Ureter (tissue), 1 donor: ENCODE data around the gene RUFY4. TPM values are rescaled to one million over a fixed set of nuclear protein-coding genes. Genes with fewer than 3 reads are reported as not detected.
"Not testable (repeated sequence)": the region's sequence is repeated elsewhere in the genome, so short reads cannot be mapped to it uniquely, and the experiment has no call there.

Experiments used
- DNase-seq: peaks from one replicate; pipeline ENCODE4 v3.0.0-alpha.2; 2020; ENCODE audit warnings: low spot score
- total RNA-seq: library from RNA; stranded (reverse); gene quantifications from one replicate; pipeline ENCODE4 v1.2.4, GENCODE V29; 2023
- donor health status: DM: yes; HTN: yes; CAD: no.

RUFY4 gene
- total RNA-seq, 1 donor from 2014 or later = 5.6 TPM

DNA sequence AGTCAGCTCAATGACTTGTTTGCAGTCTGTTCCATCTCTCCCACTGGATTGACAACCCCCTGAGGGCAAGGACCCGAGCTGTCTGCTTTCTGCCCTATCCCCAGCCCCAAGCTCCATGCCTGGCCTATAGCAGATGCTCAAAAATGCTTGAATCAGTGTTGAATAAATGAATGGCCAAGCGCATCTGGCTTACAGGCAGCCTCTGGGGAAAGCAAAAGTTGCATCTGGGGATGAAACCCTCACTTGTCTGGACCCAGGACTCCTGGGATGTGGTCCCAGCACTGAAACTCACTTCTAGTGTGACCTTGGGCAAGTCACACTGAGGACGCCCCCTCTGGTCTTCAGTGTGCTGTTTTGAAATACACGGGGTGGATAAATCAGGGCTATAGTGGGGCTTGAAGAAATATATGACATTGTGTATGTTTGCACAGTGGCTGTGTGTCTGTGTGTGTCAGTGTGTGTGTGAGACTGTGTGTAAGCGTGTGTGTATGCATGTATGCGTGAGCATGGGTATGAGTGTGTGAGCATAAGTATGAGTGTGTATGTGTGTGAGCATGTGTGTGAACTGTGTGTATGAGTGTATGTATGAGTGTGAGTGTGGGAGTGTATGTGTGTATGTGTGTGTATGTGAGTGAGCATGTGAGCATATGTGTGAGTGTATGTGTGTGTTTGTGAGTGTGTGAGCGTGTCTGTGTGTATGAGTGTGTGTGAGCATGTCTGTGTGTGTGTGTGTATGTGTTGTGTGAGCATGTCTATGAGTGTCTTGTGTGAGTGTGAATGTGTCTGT lies 38.5 kb upstream of the RUFY4 start:
- DNase-seq = peak; percentile 18

DNA sequence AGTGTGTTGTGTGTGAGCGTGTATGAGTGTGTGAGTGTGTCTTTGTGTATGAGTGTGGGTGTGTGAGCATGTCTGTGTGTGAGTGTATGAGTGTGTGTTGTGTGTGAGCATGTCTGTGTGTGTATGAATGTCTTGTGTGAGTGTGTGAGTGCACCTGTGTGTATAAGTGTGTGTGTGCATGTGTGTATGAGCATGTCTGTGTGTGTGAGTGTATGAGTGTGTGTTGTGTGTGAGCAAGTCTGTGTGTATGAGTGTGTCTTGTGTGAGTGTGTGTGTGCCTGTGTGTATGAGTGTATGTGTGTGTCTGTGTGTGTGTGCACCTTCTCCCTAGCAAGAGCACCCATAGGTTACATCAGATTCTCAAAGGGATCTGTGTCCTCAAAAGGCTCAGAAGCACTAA lies 37.8 kb upstream of the RUFY4 start:
- no peak for DNase-seq

GRCh38 chr2:218031771-218032257 lies 37.2 kb upstream of the RUFY4 start:
- DNase-seq = peak; percentile 42

GRCh38 chr2:218032336-218033171 lies 36.5 kb upstream of the RUFY4 start:
- DNase-seq = no peak

GRCh38 chr2:218033208-218033589 lies 35.9 kb upstream of the RUFY4 start:
- no peak for DNase-seq

- DNase-seq = no peak
These were observed 35.2 kb upstream of the RUFY4 start for GRCh38 chr2:218033590-218034496.

DNA sequence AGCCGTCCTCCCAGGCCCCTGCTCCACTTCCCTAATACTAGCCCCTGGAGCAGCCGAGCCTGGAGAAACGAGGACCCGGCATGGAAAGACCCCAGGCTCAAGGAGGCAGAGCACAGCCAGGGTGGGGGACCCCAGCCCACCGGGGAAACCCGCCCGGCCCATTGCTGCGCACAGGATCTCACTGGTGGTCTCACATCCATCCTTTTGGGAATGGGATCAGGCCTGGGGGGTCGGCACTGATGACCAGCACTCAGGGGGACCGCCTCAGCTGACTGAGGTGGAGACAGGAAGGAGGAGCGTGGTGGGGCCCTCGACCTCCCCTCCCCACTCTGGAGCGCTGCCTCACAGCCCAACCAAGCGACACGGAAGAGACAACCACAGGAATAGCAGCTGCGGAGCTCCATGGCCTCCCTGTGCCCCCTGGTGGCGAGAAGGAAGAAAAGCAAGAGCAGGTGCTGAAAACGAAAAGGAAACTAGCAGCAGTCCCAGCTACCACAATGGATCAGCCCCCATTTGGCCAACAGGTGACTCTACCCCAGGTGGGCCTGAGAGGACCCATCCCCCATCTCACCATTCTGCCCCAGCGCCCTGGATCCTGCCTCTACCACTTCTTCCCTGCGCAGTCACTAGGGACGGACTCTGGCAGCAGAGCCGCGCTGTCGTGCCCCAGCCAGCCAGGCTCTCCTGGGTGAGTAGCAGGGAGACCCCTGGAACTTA lies 34.4 kb upstream of the RUFY4 start:
- peak; percentile 75 for DNase-seq

- DNase-seq = no peak
These were observed 33.5 kb upstream of the RUFY4 start for GRCh38 chr2:218035463-218036100.

DNA sequence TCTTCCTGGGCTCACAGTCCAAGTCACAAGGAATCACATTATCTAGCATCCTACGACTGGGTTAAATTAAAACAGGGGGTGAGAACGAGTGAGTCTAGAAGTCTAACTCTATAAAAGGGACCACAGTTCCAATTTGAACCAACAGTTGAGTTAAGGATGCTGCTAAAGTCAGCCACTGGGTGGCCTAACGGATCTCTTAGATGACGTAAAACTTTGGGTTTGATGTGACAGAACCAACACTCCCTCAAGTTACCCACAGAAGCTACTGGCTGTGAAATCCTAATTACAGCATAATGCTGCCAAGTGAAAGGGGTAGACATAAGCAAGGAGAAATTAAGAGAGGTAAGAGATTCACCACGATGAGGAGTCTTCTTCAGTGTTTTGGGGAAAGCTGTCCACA lies 32.7 kb upstream of the RUFY4 start:
- no peak for DNase-seq

GRCh38 chr2:218039171-218039570 lies 29.9 kb upstream of the RUFY4 start:
- DNase-seq = no peak

GRCh38 chr2:218040883-218041282 lies 28.2 kb upstream of the RUFY4 start:
- no peak for DNase-seq

DNA sequence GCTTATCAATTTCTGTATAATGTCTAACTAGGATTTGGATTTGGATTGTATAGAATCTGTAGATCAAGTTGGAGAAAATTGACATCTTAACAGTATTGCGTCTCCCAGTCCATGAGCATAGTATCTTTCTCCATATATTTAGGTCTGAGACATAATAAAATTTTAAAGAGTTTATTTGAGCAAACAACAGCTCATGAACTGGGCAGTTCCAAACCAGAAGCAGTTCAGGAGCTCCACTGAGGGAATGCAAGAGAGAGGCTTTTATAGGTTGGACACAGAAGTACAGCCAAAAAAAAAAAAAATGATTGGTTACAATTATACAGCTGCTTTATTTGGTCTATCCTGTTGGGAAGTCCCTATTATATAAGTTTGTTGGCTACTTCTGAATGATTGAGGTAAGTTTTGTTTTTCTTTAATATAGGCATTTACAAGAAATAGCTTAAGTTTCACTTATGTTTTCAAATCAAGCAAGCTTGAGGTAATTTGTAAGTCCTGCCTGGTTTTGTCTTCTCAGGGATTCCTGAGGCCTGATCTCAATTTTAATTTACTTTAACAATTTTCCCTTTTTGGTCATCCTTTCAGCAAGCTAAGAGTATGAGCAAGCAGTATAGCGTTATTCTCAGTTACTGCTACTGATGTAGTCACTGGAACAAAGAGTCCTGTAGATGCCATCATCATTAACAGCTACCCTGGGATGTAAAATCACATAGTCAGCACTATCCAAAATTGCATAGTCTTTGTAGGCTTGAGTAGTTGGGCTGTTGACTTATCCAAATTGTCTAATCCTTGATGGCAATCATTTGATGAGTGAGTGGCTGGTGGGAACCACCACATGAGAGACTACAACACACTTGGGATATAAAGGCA lies 27.5 kb upstream of the RUFY4 start:
- DNase-seq = no peak

- no peak for DNase-seq
These were observed 26.0 kb upstream of the RUFY4 start for GRCh38 chr2:218043100-218043499.

GRCh38 chr2:218043701-218044109 lies 25.3 kb upstream of the RUFY4 start:
- DNase-seq = no peak

- DNase-seq = not testable (repeated sequence)
These were observed 24.5 kb upstream of the RUFY4 start for GRCh38 chr2:218044599-218044998.

DNA sequence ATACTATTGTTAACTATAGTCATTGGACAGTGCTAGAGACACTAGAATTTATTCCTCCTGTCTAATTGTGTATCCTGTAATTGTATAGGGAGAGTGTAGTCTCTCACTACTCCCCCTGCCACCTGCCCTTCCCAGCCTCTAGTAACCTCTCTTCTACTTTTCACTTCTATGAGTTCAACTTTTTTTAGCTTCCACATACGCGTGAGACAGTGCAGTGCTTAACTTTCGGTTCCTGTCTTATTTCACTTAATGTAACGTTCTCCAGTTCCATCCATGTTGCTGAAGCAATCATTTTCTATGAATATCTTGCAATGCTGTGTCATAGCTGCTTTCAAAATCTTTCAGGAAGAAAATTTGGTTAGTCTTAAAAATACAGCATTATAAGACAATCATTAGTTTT lies 22.8 kb upstream of the RUFY4 start:
- DNase-seq = no peak

- no peak for DNase-seq
These were observed 21.4 kb upstream of the RUFY4 start for GRCh38 chr2:218047536-218048225.

DNA sequence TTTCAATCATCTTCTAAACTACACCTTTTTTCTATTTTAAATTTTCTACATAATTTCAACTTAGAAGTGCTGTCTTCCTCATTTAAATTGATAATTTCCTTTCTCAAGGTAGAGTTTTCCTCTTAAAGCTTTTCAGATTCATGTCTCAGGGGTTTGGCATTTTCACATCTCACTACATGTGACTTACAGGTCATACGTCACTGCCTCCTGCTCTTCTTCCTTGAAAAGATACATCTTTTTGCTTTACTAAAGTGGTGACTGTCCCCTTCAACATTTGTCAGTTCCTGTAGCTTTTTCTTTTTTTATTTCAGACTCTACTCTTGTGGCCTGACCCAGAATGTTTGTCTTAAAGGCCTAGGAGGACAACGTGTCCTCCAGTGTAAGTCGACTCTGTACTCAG lies 17.1 kb upstream of the RUFY4 start:
- no peak for DNase-seq

DNA sequence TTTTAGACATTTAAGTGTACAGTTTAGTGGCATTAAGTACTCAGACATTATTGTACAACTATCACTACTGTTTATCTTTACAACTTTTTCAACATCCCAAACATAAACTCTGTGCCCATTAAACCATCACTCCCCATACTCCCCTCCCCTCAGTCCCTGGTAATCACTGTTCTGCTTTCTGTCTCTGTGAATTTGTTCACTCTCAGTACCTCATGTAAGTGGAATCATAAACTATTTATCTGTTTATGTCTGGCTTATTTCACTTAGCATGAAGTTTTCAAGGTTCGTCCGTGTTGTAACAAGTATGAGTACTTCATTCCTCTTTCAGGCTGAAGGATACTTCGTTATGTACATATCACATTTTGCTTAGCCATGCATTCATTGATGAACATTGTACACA lies 9.8 kb upstream of the RUFY4 start:
- no peak for DNase-seq
